NCI-H2171 (cell line): ENCODE data around the gene KATNAL2.

Experiments
- DNase-seq: peaks from one replicate; lab custom pipeline; 2025; lab: John Stamatoyannopoulos, UW

The KATNAL2 gene

GRCh38 chr18:47113796-47114540 lies 196.6 kb downstream of the KATNAL2 start:
- no peak for DNase-seq

- DNase-seq: no peak
These were observed 197.8 kb downstream of the KATNAL2 start for GRCh38 chr18:47115205-47115604.

- no peak for DNase-seq
These were observed 201.6 kb downstream of the KATNAL2 start for GRCh38 chr18:47118981-47119380.

- no peak for DNase-seq
These were observed 203.0 kb downstream of the KATNAL2 start for GRCh38 chr18:47120428-47120827.

- DNase-seq: no peak
These were observed 203.7 kb downstream of the KATNAL2 start for GRCh38 chr18:47121146-47121545.

- DNase-seq: no peak
These were observed 223.9 kb downstream of the KATNAL2 start for GRCh38 chr18:47141289-47141688.

GRCh38 chr18:47143153-47143552 lies 225.8 kb downstream of the KATNAL2 start:
- no peak for DNase-seq

- no peak for DNase-seq
These were observed 226.6 kb downstream of the KATNAL2 start for GRCh38 chr18:47143899-47144485.

- no peak for DNase-seq
These were observed 228.8 kb downstream of the KATNAL2 start for GRCh38 chr18:47146206-47146605.

GRCh38 chr18:47149457-47150028 lies 232.1 kb downstream of the KATNAL2 start:
- DNase-seq: no peak

GRCh38 chr18:47150029-47150823 lies 232.8 kb downstream of the KATNAL2 start, which contains the start of gene HDHD2:
HDHD2 (minus strand) TSS chr18:47150500; CDS start chr18:47136439, 14,061 bp downstream.
- DNase-seq: peak; percentile 81

GRCh38 chr18:47150824-47151366 lies 233.5 kb downstream of the KATNAL2 start:
- DNase-seq: no peak

GRCh38 chr18:47151439-47151838 lies 234.0 kb downstream of the KATNAL2 start:
- no peak for DNase-seq
